Caco-2 (cell line): ENCODE data around the gene ELF3. TPM values are rescaled to one million over a fixed set of nuclear protein-coding genes. Genes with fewer than 3 reads are reported as not detected.
A peak's percentile ranks its signal among the peaks of the same experiment; 100 is the strongest.
"Not testable (repeated sequence)": the region's sequence is repeated elsewhere in the genome, so short reads cannot be mapped to it uniquely, and the experiment has no call there.

Source experiments
- BruUV-seq: library from RNA; stranded (reverse); fragments of 400-500 nt; replicated peaks from 2 replicates; lab custom pipeline; 2021; lab: Mats Ljungman, UMichigan
- CTCF ChIA-PET: fragments of 300-600 bp; sonication (Branson Sonifier 250); formaldehyde crosslinking; loops from one replicate; lab custom pipeline; 2022; ENCODE audit warnings: antibody characterized with exemption; lab: Charles Lee
- POLR2A ChIA-PET: fragments of 300-600 bp; sonication (Branson Sonifier 250); formaldehyde crosslinking; loops from one replicate; lab custom pipeline; 2022; ENCODE audit warnings: antibody characterized with exemption; lab: Charles Lee
- DNase-seq, 2 experiments: peaks; one replicate each; pipeline versions ENCODE4 v3.0.0 to v3.0.0-alpha.2; 2020 to 2022
- H3K27me3 ChIP-seq: replicated peaks from 2 replicates; pipeline ENCODE4 v1.6.0; 2011; ENCODE audit warnings: low read length; ENCODE audit not compliant: control insufficient read depth, insufficient read depth
- H3K36me3 ChIP-seq: 2 replicates; pipeline ENCODE4 v1.5.1; 2011; ENCODE audit warnings: low read length; ENCODE audit not compliant: control insufficient read depth, insufficient read depth
- H3K4me1 ChIP-seq: fragments of 250-450 bp; sonication (Bioruptor Pico); 2 replicates; pipeline ENCODE4 v1.5.1; 2020; ENCODE audit warnings: mild to moderate bottlenecking
- H3K4me3 ChIP-seq: 2 replicates; pipeline ENCODE4 v1.5.1; 2011; ENCODE audit warnings: low read depth, mild to moderate bottlenecking, control low read depth, low read length
- H3K9me3 ChIP-seq: fragments of 250-450 bp; sonication (Bioruptor Pico); 2 replicates; pipeline ENCODE4 v1.5.1; 2020; ENCODE audit warnings: mild to moderate bottlenecking, moderate library complexity
- H3K27ac Mint-ChIP-seq: one replicate; pipeline ENCODE4 v1.8.0; 2022; ENCODE audit warnings: mixed read lengths; ENCODE audit not compliant: unreplicated experiment
- H3K27me3 Mint-ChIP-seq: one replicate; pipeline ENCODE4 v1.8.0; 2022; ENCODE audit warnings: mixed read lengths; ENCODE audit not compliant: insufficient read depth, unreplicated experiment
- H3K36me3 Mint-ChIP-seq: one replicate; pipeline ENCODE4 v1.8.0; 2022; ENCODE audit warnings: mild to moderate bottlenecking, mixed read lengths; ENCODE audit not compliant: insufficient read depth, unreplicated experiment
- H3K4me1 Mint-ChIP-seq: one replicate; pipeline ENCODE4 v1.8.0; 2022; ENCODE audit warnings: low read depth, mixed read lengths; ENCODE audit not compliant: unreplicated experiment
- H3K4me3 Mint-ChIP-seq: one replicate; pipeline ENCODE4 v1.8.0; 2022; ENCODE audit warnings: mild to moderate bottlenecking, moderate library complexity, mixed read lengths; ENCODE audit not compliant: unreplicated experiment
- H3K9me3 Mint-ChIP-seq: one replicate; pipeline ENCODE4 v1.8.0; 2022; ENCODE audit warnings: mixed read lengths; ENCODE audit not compliant: unreplicated experiment
- intact Hi-C: fragments of 100-400 bp; cut with micrococcal nuclease; formaldehyde crosslinking; loops from one replicate; pipeline ENCODE4 v1.10.0; 2022; ENCODE audit not compliant: unreplicated experiment
- total RNA-seq: library from RNA; stranded (reverse); gene quantifications from 2 replicates; pipeline ENCODE4 v1.2.3, GENCODE V29; 2022
- TF ChIP-seq, protein P1 (sequence below), 2 experiments: fragments of 200-600 bp in 1 of 2; IDR thresholded peaks; 1 replicate in 1 of 2; 2 replicates in 1 of 2; pipeline versions ENCODE4 v1.5.1 to v1.8.0; 2011 to 2022; ENCODE audit warnings: antibody characterized with exemption in 1 of 2, control low read depth in 1 of 2, inconsistent platforms in 1 of 2, low read depth in 1 of 2, low read length in 1 of 2, mild to moderate bottlenecking in 1 of 2, moderate library complexity in 1 of 2; ENCODE audit not compliant: insufficient read depth in 1 of 2, severe bottlenecking in 1 of 2, unreplicated experiment in 1 of 2

Gene ELF3
- total RNA-seq, 1 experiment from 2014 or later, result 116 TPM

DNA sequence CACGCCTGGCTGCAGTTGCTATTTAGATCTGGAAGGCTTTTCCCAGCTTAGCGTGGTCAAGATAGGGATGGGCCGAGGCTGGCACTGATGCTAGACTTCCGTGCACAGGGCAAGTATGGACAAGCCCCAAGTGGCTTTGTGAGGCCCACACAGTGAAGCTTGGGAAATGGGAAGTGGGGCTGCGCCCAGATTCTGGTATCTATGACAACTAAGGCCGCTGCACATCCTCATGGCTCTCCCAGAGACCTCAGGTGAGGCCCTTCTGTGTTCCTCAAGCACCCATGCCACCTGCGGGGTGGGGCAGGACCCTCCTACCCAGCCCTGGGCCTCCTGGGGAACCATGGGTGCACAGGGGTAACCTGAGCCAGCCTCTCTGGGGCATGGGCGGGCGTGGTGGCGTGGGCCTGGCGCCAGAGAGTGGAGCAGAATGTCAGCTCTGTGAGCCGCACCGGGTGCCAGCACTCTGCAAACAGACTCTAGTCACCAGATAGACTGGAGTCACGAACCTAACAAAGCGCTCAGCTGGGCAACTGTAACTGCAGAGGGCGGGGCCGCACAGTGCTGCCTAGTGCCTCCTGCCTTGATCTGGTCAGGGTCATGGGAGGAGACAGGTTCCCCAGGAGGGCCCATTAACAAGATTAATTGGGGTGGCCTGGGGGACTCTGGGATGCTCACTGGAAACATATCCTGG is 46.4 kb downstream of the ELF3 start:
- Histone ChIP-seq H3K4me1 (peaks cover 30% of the 10 kb centered on the region), H3K36me3 (no peaks in the 10 kb centered on the region), H3K9me3 (no peaks in the 10 kb centered on the region), H3K4me3 (no peak overlapping the region), H3K27me3 (no peaks in the 10 kb centered on the region)
- H3K4me3 Mint-ChIP-seq, result no peak overlapping the region
- DNase-seq, result peak in 1 of 2 experiments; percentile 73
- no peaks in the 10 kb centered on the region for H3K9me3 Mint-ChIP-seq
- ChIA-PET CTCF (no interaction called here), POLR2A (interaction anchor here (0.7 kb wide), 1 partner anchor 46 kb away, joined by 5 read pairs; the partner anchor contains the start of gene ELF3)
- no peaks in the 10 kb centered on the region for H3K27me3 Mint-ChIP-seq
- BruUV-seq, result no TSS peak
- H3K27ac Mint-ChIP-seq, result peak overlapping the region; percentile 26
- intact Hi-C loops, result loop anchor here (5.0 kb wide), 1 partner anchor 51 kb away; no protein-coding TSS in a partner anchor
- H3K36me3 Mint-ChIP-seq, result no peaks in the 10 kb centered on the region
- TF ChIP-seq, protein P1, sequence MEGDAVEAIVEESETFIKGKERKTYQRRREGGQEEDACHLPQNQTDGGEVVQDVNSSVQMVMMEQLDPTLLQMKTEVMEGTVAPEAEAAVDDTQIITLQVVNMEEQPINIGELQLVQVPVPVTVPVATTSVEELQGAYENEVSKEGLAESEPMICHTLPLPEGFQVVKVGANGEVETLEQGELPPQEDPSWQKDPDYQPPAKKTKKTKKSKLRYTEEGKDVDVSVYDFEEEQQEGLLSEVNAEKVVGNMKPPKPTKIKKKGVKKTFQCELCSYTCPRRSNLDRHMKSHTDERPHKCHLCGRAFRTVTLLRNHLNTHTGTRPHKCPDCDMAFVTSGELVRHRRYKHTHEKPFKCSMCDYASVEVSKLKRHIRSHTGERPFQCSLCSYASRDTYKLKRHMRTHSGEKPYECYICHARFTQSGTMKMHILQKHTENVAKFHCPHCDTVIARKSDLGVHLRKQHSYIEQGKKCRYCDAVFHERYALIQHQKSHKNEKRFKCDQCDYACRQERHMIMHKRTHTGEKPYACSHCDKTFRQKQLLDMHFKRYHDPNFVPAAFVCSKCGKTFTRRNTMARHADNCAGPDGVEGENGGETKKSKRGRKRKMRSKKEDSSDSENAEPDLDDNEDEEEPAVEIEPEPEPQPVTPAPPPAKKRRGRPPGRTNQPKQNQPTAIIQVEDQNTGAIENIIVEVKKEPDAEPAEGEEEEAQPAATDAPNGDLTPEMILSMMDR (IDR thresholded peaks at IDR 0.05; ENCODE audit: insufficient read depth in 1 of 2, low read depth in 1 of 2, low read length in 1 of 2, severe bottlenecking in 1 of 2, unreplicated experiment in 1 of 2), result no peak
- peaks cover 25% of the 10 kb centered on the region for H3K4me1 Mint-ChIP-seq

DNA sequence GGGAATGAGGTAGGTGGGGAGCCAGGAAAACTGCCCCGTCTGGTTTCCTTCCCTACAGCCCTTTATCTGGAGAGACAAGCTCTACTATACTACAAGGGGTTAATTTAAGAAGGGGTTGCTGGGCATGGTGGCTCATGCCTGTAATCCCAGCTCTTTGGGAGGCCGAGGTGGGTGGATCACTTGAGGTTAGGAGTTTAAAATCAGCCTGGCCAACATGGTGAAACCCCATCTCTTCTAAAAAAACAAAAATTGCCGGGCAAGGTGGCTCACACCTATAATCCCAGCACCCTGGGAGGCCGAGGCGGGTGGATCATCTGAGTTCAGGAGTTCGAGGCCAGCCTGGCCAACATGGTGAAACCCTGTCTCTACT is 46.9 kb downstream of the ELF3 start:
- intact Hi-C loops, result loop anchor here (5.0 kb wide), 1 partner anchor 50 kb away; no protein-coding TSS in a partner anchor
- DNase-seq, H3K36me3 Mint-ChIP-seq, H3K27me3 Mint-ChIP-seq, H3K27me3 ChIP-seq, H3K36me3 ChIP-seq, H3K9me3 Mint-ChIP-seq, H3K4me3 Mint-ChIP-seq, CTCF ChIA-PET, H3K9me3 ChIP-seq, BruUV-seq, H3K4me3 ChIP-seq: not testable (repeated sequence)
- peaks cover 25% of the 10 kb centered on the region for H3K4me1 Mint-ChIP-seq
- POLR2A ChIA-PET, result interaction anchor here (0.9 kb wide), 1 partner anchor 51 kb away, joined by 7 read pairs; no protein-coding TSS in a partner anchor
- H3K27ac Mint-ChIP-seq, result peak overlapping the region; percentile 26
- peaks cover 30% of the 10 kb centered on the region for H3K4me1 ChIP-seq

DNA sequence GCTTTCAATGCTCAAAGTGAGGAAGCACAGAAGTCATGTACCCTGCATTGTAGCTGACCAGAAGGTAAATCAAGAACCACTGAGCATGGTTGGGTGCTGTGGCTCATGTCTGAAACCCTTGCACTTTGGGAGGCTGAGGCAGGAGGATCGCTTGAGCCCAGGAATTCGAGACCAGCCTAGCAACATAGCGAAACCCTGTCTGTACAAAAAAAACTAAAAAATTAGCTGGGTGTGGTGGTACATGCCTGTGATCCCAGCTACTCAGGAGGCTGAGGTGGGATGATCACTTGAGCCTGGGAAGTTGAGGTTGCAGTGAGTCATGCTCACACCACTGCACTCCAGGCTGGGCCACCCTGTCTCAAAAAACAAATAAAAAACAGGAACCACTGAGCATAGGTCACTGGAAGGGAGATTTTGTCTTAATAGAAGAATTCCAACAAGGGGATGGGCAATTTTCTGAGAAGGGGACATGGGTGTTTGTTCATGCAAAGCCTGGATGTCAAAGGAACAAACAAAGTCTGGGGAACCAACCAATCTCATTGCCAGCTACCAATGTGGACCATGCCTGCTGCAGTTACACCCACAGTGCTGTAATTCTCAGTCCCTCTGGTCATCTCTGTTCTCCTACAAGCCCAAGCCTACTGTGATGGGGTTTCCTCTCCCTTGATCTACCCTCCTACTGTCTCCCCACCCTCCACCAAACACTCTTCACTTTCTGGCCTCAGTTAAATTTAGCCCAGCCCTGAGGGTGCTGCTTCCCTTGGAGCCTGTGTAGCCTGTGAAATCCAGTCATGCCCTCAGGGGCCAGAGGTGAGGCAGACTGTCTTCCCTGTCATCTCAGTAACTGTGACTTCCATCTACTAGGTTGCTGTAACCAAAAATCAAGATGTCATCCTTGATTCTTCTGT is 47.9 kb downstream of the ELF3 start:
- POLR2A ChIA-PET, result interaction anchor here (0.9 to 1.3 kb wide), 2 partner anchors 48 to 51 kb away, joined by 7 read pairs; partner anchors contain the start of gene ELF3
- intact Hi-C loops, result loop anchor here (2.0 to 5.0 kb wide), 3 partner anchors 19 to 49 kb away; no protein-coding TSS in a partner anchor
- Mint-ChIP-seq H3K36me3 (no peaks in the 10 kb centered on the region), H3K27ac (peak overlapping the region; percentile 26), H3K9me3 (no peaks in the 10 kb centered on the region), H3K27me3 (no peaks in the 10 kb centered on the region), H3K4me1 (peaks cover 25% of the 10 kb centered on the region), H3K4me3 (no peak overlapping the region)
- no peaks in the 10 kb centered on the region for H3K27me3 ChIP-seq
- H3K36me3 ChIP-seq, result no peaks in the 10 kb centered on the region
- H3K4me1 ChIP-seq, result peaks cover 33% of the 10 kb centered on the region
- CTCF ChIA-PET, result interaction anchor here (0.6 to 1.0 kb wide), 4 partner anchors 24 to 59 kb away, joined by 3 read pairs; partner anchors contain the start of gene ELF3
- DNase-seq, result peak; percentile 62 to 80
- H3K9me3 ChIP-seq, result no peaks in the 10 kb centered on the region
- H3K4me3 ChIP-seq, result no peak overlapping the region
- TF ChIP-seq, protein P1 (IDR thresholded peaks at IDR 0.05; ENCODE audit: insufficient read depth in 1 of 2, low read depth in 1 of 2, low read length in 1 of 2, severe bottlenecking in 1 of 2, unreplicated experiment in 1 of 2), result no peak
- no TSS peak for BruUV-seq
